IPS DF 6.9 (cell line): ENCODE data around the gene PTPN22.
A peak's percentile ranks its signal among the peaks of the same experiment; 100 is the strongest.

Experiments used
- DNase-seq: peaks from one replicate; pipeline ENCODE4 v3.0.0-alpha.2; 2013; ENCODE audit warnings: low read depth, low spot score
- H3K27ac ChIP-seq: one replicate; pipeline ENCODE4 v1.5.1; 2013; ENCODE audit warnings: low read length, control low read depth
- H3K27me3 ChIP-seq: 2 replicates; pipeline ENCODE4 v1.6.1; 2013; ENCODE audit warnings: mild to moderate bottlenecking, low read length; ENCODE audit not compliant: control insufficient read depth, insufficient read depth
- H3K36me3 ChIP-seq: 2 replicates; pipeline ENCODE4 v1.6.1; 2013; ENCODE audit warnings: low read length; ENCODE audit not compliant: control insufficient read depth, insufficient read depth
- H3K4me1 ChIP-seq: 2 replicates; pipeline ENCODE4 v1.6.1; 2013; ENCODE audit warnings: low read length; ENCODE audit not compliant: control insufficient read depth, insufficient read depth
- H3K4me3 ChIP-seq: 2 replicates; pipeline ENCODE4 v1.5.1; 2013; ENCODE audit warnings: mild to moderate bottlenecking, low read length
- H3K9me3 ChIP-seq: 2 replicates; pipeline ENCODE4 v1.6.1; 2013; ENCODE audit warnings: low read length, inconsistent platforms; ENCODE audit not compliant: control insufficient read depth, insufficient read depth
- WGBS: extraction: QIAGEN DNeasy Blood & Tissue Kit; methylation state at CpG from one replicate; pipeline ENCODE4 v1.1.7; 2013; ENCODE audit warnings: mixed read lengths, missing lambda C conversion rate; ENCODE audit not compliant: insufficient read length, insufficient coverage; 5-methylcytosine and 5-hydroxymethylcytosine counted together

The PTPN22 gene

GRCh38 chr1:113871597-113872113 lies at the start of gene PTPN22:
TSS of gene PTPN22 (minus strand) at chr1:113871712.
- Histone ChIP-seq H3K4me1 (no peaks in the 10 kb centered on the region), H3K4me3 (no peak within 1 kb of the TSS), H3K36me3 (no peaks in the 10 kb centered on the region), H3K9me3 (no peaks in the 10 kb centered on the region), H3K27me3 (no peaks in the 10 kb centered on the region), H3K27ac (no peak within 1 kb of the TSS)
- no CpG with 5 or more reads among the region's 4 CpGs for WGBS
- no peak for DNase-seq

DNA sequence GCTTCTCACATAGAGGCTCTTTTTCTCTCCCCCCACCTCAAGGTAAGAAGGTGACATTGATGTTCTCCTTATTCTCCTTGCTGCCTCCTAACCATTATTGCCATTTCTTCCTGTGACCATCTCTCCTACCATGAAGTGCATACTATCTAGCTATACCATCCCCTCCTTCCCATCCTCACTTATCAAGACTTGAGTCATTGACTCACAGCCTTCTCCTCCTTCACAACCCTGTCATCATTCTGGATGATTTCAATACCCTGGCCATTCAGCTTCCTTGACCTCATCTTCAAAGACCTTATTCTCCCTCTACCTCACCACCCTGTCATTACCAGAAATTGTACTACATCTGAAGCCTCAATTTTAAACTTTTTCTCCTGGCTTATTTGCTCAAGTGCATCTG lies 46.7 kb upstream of the PTPN22 start:
- Histone ChIP-seq H3K36me3 (no peaks in the 10 kb centered on the region), H3K27ac (no peak overlapping the region), H3K4me3 (no peak overlapping the region), H3K27me3 (no peaks in the 10 kb centered on the region), H3K4me1 (no peaks in the 10 kb centered on the region), H3K9me3 (no peaks in the 10 kb centered on the region)
- DNase-seq: no peak

GRCh38 chr1:113917400-113918082 lies 46.0 kb upstream of the PTPN22 start:
- H3K4me1 ChIP-seq: no peaks in the 10 kb centered on the region
- H3K36me3 ChIP-seq: no peaks in the 10 kb centered on the region
- DNase-seq: no peak
- H3K4me3 ChIP-seq: no peak overlapping the region
- H3K27ac ChIP-seq: no peak overlapping the region
- H3K27me3 ChIP-seq: no peaks in the 10 kb centered on the region
- no peaks in the 10 kb centered on the region for H3K9me3 ChIP-seq
- no CpG with 5 or more reads among the region's 2 CpGs for WGBS

DNA sequence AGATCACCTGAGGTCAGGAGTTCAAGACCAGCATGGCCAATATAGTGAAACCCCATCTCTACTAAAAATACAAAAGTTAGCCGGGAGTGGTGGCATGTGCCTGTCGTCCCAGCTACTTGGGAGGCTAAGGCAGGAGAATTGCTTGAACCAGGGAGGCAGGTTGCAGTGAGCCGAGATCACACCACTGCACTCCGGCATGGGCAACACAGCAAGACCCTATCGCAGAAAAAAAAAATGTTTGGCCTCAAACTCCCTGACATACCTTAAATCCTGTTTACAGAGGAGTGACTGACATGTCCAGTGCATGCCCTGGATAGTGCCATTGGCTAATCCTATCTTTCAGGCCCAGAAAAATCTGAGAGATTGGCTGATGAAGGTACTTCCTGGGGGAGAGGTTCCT lies 45.5 kb upstream of the PTPN22 start:
- H3K27ac ChIP-seq: no peak overlapping the region
- no CpG with 5 or more reads among the region's 5 CpGs for WGBS
- H3K36me3 ChIP-seq: no peaks in the 10 kb centered on the region
- no peaks in the 10 kb centered on the region for H3K27me3 ChIP-seq
- DNase-seq: no peak
- no peak overlapping the region for H3K4me3 ChIP-seq
- H3K9me3 ChIP-seq: no peaks in the 10 kb centered on the region
- H3K4me1 ChIP-seq: no peaks in the 10 kb centered on the region

GRCh38 chr1:113913887-113914664 lies 42.6 kb upstream of the PTPN22 start:
- no peaks in the 10 kb centered on the region for H3K4me1 ChIP-seq
- no CpG with 5 or more reads among the region's 5 CpGs for WGBS
- H3K4me3 ChIP-seq: no peak overlapping the region
- no peaks in the 10 kb centered on the region for H3K9me3 ChIP-seq
- no peak overlapping the region for H3K27ac ChIP-seq
- no peaks in the 10 kb centered on the region; the same call in 1 of the 2 replicates for H3K36me3 ChIP-seq
- DNase-seq: no peak
- no peaks in the 10 kb centered on the region for H3K27me3 ChIP-seq

DNA sequence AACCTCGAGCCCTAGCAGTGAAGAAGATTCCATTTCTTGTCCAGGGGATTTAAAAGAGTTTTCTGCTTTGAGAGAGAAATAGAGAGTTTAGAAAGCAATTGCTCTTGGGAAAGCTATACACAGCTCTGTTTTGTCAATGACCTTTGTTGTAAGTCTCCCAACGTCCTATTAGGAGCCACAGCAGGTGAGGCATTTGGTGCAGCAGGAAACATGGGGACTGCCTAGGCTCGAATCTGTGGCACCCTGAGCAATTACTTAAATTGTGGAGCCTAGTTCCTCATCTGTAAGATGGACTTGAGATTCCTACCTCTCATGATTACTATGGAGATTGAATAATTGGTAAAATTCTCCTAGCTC lies 41.8 kb upstream of the PTPN22 start:
- Histone ChIP-seq H3K4me1 (no peaks in the 10 kb centered on the region), H3K36me3 (no peaks in the 10 kb centered on the region; the same call in 1 of the 2 replicates), H3K9me3 (no peaks in the 10 kb centered on the region), H3K27ac (no peak overlapping the region), H3K27me3 (no peaks in the 10 kb centered on the region), H3K4me3 (no peak overlapping the region)
- no peak for DNase-seq
- WGBS: no CpG with 5 or more reads among the region's 3 CpGs

- no peaks in the 10 kb centered on the region for H3K4me1 ChIP-seq
- no CpG with 5 or more reads among the region's 6 CpGs for WGBS
- no peaks in the 10 kb centered on the region for H3K27me3 ChIP-seq
- DNase-seq: no peak
- no peak overlapping the region for H3K27ac ChIP-seq
- H3K4me3 ChIP-seq: no peak overlapping the region
- no peaks in the 10 kb centered on the region; the same call in 1 of the 2 replicates for H3K36me3 ChIP-seq
- no peaks in the 10 kb centered on the region for H3K9me3 ChIP-seq
These were observed 41.2 kb upstream of the PTPN22 start for GRCh38 chr1:113912594-113913311.

DNA sequence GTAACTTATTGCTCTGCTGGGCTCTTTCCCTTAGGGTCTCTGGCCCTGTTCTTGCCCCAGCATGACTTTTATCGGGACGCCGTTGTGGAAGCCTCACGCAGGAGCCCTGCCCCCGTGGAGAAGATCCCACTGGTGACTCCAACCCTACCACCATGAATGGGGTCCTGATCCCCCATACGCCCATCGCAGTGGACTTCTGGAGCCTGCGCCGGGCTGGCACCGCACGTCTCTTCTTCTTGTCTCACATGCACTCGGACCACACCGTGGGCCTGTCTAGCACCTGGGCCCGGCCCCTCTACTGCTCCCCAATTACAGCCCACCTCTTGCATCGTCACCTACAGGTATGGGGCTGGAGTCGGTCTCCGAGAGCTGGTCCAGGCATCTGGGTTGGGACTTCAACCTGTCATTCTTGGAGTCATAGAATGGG lies 33.9 kb upstream of the PTPN22 start:
- DNase-seq: peak; percentile 25
- WGBS: no CpG with 5 or more reads among the region's 17 CpGs
- Histone ChIP-seq H3K27me3 (no peaks in the 10 kb centered on the region), H3K9me3 (no peaks in the 10 kb centered on the region), H3K27ac (no peak overlapping the region), H3K4me3 (peak overlapping the region; percentile 98), H3K4me1 (no peaks in the 10 kb centered on the region), H3K36me3 (no peaks in the 10 kb centered on the region; the same call in 1 of the 2 replicates)

- Histone ChIP-seq H3K27ac (no peak within 1 kb of the TSS), H3K4me3 (peak within 1 kb of the TSS; percentile 98), H3K9me3 (no peaks in the 10 kb centered on the region), H3K27me3 (no peaks in the 10 kb centered on the region), H3K36me3 (no peaks in the 10 kb centered on the region; the same call in 1 of the 2 replicates), H3K4me1 (no peaks in the 10 kb centered on the region)
- WGBS: no CpG with 5 or more reads among the region's 67 CpGs
- peak; percentile 99 for DNase-seq
These were observed 33.3 kb upstream of the PTPN22 start, which contains the start of the genes AP4B1 and DCLRE1B for GRCh38 chr1:113904674-113905434. TSS of gene AP4B1 (minus strand) at chr1:113904799. CDS start at chr1:113904717, 82 bp downstream. TSS of gene DCLRE1B (plus strand) at chr1:113905326. CDS start at chr1:113905587, 261 bp downstream.
